GM19324 (cell line): ENCODE results near the gene C19orf67.
"Not testable (repeated sequence)": the region's sequence is repeated elsewhere in the genome, so short reads cannot be mapped to it uniquely, and the experiment has no call there.

Experiments used
- ATAC-seq: cut with Tn5 transposase; IDR thresholded peaks from one replicate; pipeline ENCODE4 v1.9.1; 2021; ENCODE audit warnings: mild to moderate bottlenecking, moderate library complexity; ENCODE audit not compliant: unreplicated experiment, low FRiP score

C19orf67 gene

GRCh38 chr19:14059093-14059480, 26.5 kb downstream of the C19orf67 start:
- no peak for ATAC-seq

GRCh38 chr19:14058182-14059092, 27.1 kb downstream of the C19orf67 start:
- no peak for ATAC-seq

GRCh38 chr19:14056741-14057356, 28.7 kb downstream of the C19orf67 start:
- ATAC-seq = no peak

GRCh38 chr19:14056069-14056666, 29.4 kb downstream of the C19orf67 start:
- ATAC-seq = no peak

GRCh38 chr19:14055396-14055795, 30.2 kb downstream of the C19orf67 start:
- no peak for ATAC-seq

GRCh38 chr19:14054721-14055120, 30.9 kb downstream of the C19orf67 start:
- no peak for ATAC-seq

- no peak for ATAC-seq
Measured at GRCh38 chr19:14054099-14054498, 31.5 kb downstream of the C19orf67 start.

GRCh38 chr19:14053500-14053899, 32.1 kb downstream of the C19orf67 start:
- ATAC-seq = no peak

- no peak for ATAC-seq
Measured at GRCh38 chr19:14053032-14053431, 32.6 kb downstream of the C19orf67 start.

- no peak for ATAC-seq
Measured at GRCh38 chr19:14052470-14052869, 33.1 kb downstream of the C19orf67 start.

GRCh38 chr19:14051980-14052379, 33.6 kb downstream of the C19orf67 start:
- ATAC-seq = no peak

- not testable (repeated sequence) for ATAC-seq
Measured at GRCh38 chr19:14050961-14051360, 34.6 kb downstream of the C19orf67 start.

- ATAC-seq = no peak
Measured at GRCh38 chr19:14050512-14050911, 35.1 kb downstream of the C19orf67 start.

- ATAC-seq = no peak
Measured at GRCh38 chr19:14048443-14049153, 37.0 kb downstream of the C19orf67 start.

- ATAC-seq = not testable (repeated sequence)
Measured at GRCh38 chr19:14047866-14048265, 37.7 kb downstream of the C19orf67 start.

GRCh38 chr19:14042659-14043608, 42.6 kb downstream of the C19orf67 start:
- not testable (repeated sequence) for ATAC-seq

GRCh38 chr19:14039181-14039580, 46.4 kb downstream of the C19orf67 start:
- ATAC-seq = no peak

- no peak for ATAC-seq
Measured at GRCh38 chr19:14035706-14036105, 49.9 kb downstream of the C19orf67 start.

GRCh38 chr19:14035159-14035558, 50.4 kb downstream of the C19orf67 start:
- ATAC-seq = not testable (repeated sequence)

- no peak for ATAC-seq
Measured at GRCh38 chr19:14033946-14034345, 51.6 kb downstream of the C19orf67 start.
